KMS-11 (cell line): ENCODE results near the gene EMD.
"Not testable (repeated sequence)": the region's sequence is repeated elsewhere in the genome, so short reads cannot be mapped to it uniquely, and the experiment has no call there.

Source experiments
- H2AFZ ChIP-seq: fragments of 200-600 bp; sonication (generic); 2 replicates; pipeline ENCODE4 v1.6.1; 2016; ENCODE audit warnings: antibody characterized with exemption, mixed run types, low read depth
- H3K27ac ChIP-seq: fragments of 200-600 bp; sonication (generic); 2 replicates; pipeline ENCODE4 v1.6.1; 2016; ENCODE audit warnings: mild to moderate bottlenecking, mixed run types
- H3K27me3 ChIP-seq: fragments of 200-600 bp; sonication (generic); 2 replicates; pipeline ENCODE4 v1.6.1; 2017; ENCODE audit warnings: mild to moderate bottlenecking, low read depth, mixed run types, moderate library complexity; ENCODE audit not compliant: insufficient read depth
- H3K36me3 ChIP-seq: fragments of 200-600 bp; sonication (generic); 2 replicates; pipeline ENCODE4 v1.6.1; 2017; ENCODE audit warnings: mild to moderate bottlenecking, mixed run types; ENCODE audit not compliant: insufficient read depth
- H3K4me1 ChIP-seq: fragments of 200-600 bp; sonication (generic); 2 replicates; pipeline ENCODE4 v1.6.1; 2016; ENCODE audit warnings: mild to moderate bottlenecking, low read depth, mixed run types; ENCODE audit not compliant: poor library complexity, severe bottlenecking
- H3K4me2 ChIP-seq: fragments of 200-600 bp; sonication (generic); 2 replicates; pipeline ENCODE4 v1.7.0; 2016; ENCODE audit warnings: mild to moderate bottlenecking, mixed run types
- H3K4me3 ChIP-seq: fragments of 200-600 bp; sonication (generic); IDR thresholded peaks from 2 replicates; pipeline ENCODE4 v1.6.1; 2017; ENCODE audit warnings: low read depth, low read length, mixed read lengths; ENCODE audit not compliant: insufficient read depth
- H3K79me2 ChIP-seq: fragments of 200-600 bp; sonication (generic); 2 replicates; pipeline ENCODE4 v1.6.1; 2016; ENCODE audit warnings: low read depth, mixed run types; ENCODE audit not compliant: insufficient read depth
- H3K9ac ChIP-seq: fragments of 200-600 bp; sonication (generic); 2 replicates; pipeline ENCODE4 v1.6.1; 2016; ENCODE audit warnings: mild to moderate bottlenecking, mixed run types
- H4K20me1 ChIP-seq: fragments of 200-600 bp; sonication (generic); 2 replicates; pipeline ENCODE4 v1.6.1; 2016; ENCODE audit warnings: mild to moderate bottlenecking, mixed run types; ENCODE audit not compliant: insufficient read depth
- TF ChIP-seq, protein P1 (sequence below): fragments of 200-600 bp; sonication (generic); conservative IDR thresholded peaks from 2 replicates; pipeline ENCODE4 v1.6.1; 2017; ENCODE audit warnings: low read depth, mild to moderate bottlenecking, antibody characterized with exemption, low read length, moderate library complexity, mixed read lengths

The EMD gene

DNA sequence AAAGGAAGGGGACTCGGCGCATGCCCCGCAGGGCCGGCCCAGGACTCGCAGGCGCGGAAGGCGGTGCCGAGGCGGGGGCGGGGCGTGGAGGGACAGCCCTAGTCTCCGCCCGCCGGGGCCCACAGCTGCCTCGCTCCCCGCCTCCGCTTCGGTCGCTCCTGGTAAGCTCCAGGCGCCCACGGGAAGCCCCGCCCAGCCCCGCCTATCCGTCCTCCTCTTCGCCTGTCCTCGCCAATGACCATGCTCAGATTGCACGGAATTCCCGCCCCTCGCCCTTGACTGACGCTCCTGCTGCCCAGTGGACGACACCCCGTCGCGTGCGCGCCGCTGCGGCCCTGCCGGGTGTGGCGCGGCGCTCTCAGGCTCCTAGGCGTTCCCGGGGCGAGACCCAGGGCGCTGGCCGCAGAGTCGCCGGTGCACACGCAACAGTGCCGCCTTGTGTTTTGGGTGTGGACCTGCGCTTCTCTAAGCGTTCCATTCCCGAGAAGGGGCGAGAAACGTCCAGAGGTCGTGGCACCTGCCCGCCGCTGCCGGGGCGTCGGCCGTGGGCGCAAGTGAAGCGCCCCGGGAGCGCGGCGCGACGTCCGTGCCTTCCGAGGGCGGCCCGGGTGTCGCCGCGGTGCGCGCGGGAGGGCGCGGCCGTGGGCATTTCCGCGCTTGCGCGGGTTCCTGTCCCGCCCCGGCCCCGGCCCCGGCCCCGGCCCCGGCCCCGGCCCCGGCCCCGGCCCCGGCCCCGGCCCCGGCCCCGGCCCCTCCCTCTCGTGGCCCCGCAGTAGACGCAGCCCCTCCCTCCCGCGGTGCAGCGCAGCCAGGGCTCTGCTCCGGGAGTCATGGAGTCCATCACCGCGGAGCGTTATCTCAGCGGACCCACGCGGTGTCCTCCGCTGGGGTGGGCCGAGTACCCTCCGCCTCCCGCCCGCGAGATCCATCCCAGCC lies 11.0 kb downstream of the EMD start:
- not testable (repeated sequence) for H3K4me3 ChIP-seq, H3K4me1 ChIP-seq, H3K4me2 ChIP-seq, H3K27me3 ChIP-seq, H3K79me2 ChIP-seq, H3K36me3 ChIP-seq, H2AFZ ChIP-seq, H3K27ac ChIP-seq, H4K20me1 ChIP-seq, H3K9ac ChIP-seq

DNA sequence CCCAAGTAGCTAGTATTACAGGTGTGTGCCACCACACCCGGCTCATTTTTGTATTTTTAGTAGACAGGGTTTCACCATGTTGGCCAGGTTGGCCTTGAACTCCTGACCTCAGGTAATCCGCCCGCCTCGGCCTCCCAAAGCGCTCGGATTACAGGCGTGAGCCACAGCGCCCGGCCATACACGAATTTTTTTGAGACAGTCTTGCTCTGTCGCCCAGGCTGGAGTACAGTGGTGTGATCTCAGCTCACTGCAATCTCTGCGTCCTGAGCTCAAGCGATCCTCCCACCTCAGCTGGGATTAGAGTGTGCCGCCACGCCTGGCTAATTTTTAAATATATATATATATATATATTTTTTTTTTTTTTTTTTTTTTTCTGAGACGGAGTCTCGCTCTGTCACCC lies 17.3 kb downstream of the EMD start:
- peaks cover 21% of the 10 kb centered on the region for H3K79me2 ChIP-seq
- H3K27ac ChIP-seq, H3K9ac ChIP-seq, H3K4me2 ChIP-seq, H3K4me1 ChIP-seq, H2AFZ ChIP-seq, H3K36me3 ChIP-seq, H4K20me1 ChIP-seq, H3K27me3 ChIP-seq, H3K4me3 ChIP-seq: not testable (repeated sequence)

DNA sequence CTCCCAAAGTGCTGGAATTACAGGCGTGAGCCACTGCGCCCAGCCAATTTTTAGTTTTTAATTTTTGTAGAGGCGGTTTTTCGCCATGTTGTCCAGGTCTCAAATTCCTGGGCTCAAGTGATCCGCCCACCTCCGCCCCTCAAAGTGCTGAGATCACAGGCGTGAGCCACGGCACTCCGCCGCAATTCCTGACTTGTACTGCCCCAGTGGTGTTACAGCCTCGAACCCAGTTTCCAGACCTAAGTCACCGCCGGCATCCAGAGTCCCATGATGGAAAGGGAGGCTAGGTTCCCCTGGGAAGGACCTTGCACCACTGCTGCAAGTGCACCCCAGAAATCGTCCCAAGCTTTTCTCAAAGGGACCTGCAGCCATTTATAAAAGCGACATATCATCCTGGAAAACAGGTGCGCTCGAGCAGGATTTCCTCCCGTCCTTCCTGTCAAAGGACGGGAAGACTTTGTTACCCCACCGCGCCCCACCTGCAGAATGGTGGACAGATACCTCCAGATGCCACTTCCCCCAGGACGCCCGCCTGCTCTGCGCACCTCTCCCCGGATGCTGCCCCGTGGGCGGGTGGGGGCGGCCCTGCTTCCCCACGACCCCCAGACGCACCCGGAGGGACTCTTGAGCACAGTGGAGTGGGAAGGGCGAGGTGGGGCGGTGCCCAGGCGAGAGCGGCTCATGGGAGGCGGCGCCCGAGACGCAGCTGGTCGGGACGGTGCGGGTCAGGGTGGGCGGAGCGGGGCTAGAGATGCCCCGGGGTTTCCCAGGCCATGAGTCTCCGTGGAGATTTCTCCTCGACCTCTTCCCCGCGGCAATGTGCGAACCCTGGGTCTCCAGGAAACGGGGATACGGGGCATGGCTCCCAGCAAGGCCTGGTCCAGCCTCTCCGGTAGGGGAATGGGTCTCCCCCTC lies 18.1 kb downstream of the EMD start:
- TF ChIP-seq, protein P1, sequence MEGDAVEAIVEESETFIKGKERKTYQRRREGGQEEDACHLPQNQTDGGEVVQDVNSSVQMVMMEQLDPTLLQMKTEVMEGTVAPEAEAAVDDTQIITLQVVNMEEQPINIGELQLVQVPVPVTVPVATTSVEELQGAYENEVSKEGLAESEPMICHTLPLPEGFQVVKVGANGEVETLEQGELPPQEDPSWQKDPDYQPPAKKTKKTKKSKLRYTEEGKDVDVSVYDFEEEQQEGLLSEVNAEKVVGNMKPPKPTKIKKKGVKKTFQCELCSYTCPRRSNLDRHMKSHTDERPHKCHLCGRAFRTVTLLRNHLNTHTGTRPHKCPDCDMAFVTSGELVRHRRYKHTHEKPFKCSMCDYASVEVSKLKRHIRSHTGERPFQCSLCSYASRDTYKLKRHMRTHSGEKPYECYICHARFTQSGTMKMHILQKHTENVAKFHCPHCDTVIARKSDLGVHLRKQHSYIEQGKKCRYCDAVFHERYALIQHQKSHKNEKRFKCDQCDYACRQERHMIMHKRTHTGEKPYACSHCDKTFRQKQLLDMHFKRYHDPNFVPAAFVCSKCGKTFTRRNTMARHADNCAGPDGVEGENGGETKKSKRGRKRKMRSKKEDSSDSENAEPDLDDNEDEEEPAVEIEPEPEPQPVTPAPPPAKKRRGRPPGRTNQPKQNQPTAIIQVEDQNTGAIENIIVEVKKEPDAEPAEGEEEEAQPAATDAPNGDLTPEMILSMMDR, result no peak
- Histone ChIP-seq H3K4me2 (peak overlapping the region; percentile 50; the same call in 1 of the 2 replicates), H3K4me1 (peaks cover 4% of the 10 kb centered on the region), H2AFZ (peak overlapping the region; percentile 52; the same call in 1 of the 2 replicates), H3K79me2 (peaks cover 21% of the 10 kb centered on the region), H3K36me3 (0 out of 2 replicates have a peak, but pooled peaks cover 7% of the 10 kb centered on the region), H3K27ac (peak overlapping the region; percentile 99), H3K4me3 (no peak overlapping the region), H4K20me1 (no peaks in the 10 kb centered on the region), H3K9ac (peak overlapping the region; percentile 100), H3K27me3 (no peaks in the 10 kb centered on the region)

GRCh38 chrX:154397888-154398667 lies 19.0 kb downstream of the EMD start, which contains the start of gene RPL10:
Gene RPL10 (plus strand): TSS chrX:154398377. CDS start chrX:154398520, 143 bp downstream.
- 0 out of 2 replicates have a peak, but pooled peaks cover 7% of the 10 kb centered on the region for H3K36me3 ChIP-seq
- no peak within 1 kb of the TSS for H3K4me3 ChIP-seq
- no peaks in the 10 kb centered on the region for H3K27me3 ChIP-seq
- H3K27ac ChIP-seq, result peak within 1 kb of the TSS; percentile 99
- TF ChIP-seq, protein P1, result no peak
- H3K4me2 ChIP-seq, result peak within 1 kb of the TSS; percentile 74
- peak within 1 kb of the TSS; percentile 52; the same call in 1 of the 2 replicates for H2AFZ ChIP-seq
- no peaks in the 10 kb centered on the region for H4K20me1 ChIP-seq
- H3K4me1 ChIP-seq, result peaks cover 4% of the 10 kb centered on the region
- peaks cover 21% of the 10 kb centered on the region for H3K79me2 ChIP-seq
- H3K9ac ChIP-seq, result peak within 1 kb of the TSS; percentile 100
